B cell (primary cell): ENCODE measurements around the gene ONECUT1. TPM values are rescaled to one million over a fixed set of nuclear protein-coding genes. Genes with fewer than 3 reads are reported as not detected.

Source experiments
- ATAC-seq: fragments of 200-7000 bp; cut with Tn5 transposase; one replicate; pipeline ENCODE4 v1.10.0; 2021; ENCODE audit warnings: low read depth, mild to moderate bottlenecking, moderate number of reproducible peaks, moderate library complexity
- CTCF ChIA-PET: fragments of 350-600 bp; sonication (Branson Sonifier 250); formaldehyde crosslinking; loops from one replicate; lab custom pipeline; 2021; ENCODE audit warnings: antibody characterized with exemption, inconsistent platforms; lab: Charles Lee
- POLR2A ChIA-PET: fragments of 350-600 bp; sonication (Branson Sonifier 250); formaldehyde crosslinking; loops from one replicate; lab custom pipeline; 2021; ENCODE audit warnings: antibody characterized with exemption; lab: Charles Lee
- DNase-seq: peaks from one replicate; pipeline ENCODE4 v3.0.0; 2013
- H2AFZ ChIP-seq: 2 replicates; pipeline ENCODE4 v1.6.1; 2012; ENCODE audit warnings: mild to moderate bottlenecking, low read depth, low read length; ENCODE audit not compliant: insufficient read depth, poor library complexity, severe bottlenecking
- H3K27ac ChIP-seq, 2 donors: 1 replicate in 1 of 2; 2 replicates in 1 of 2; pipeline ENCODE4 v1.5.1; 2012 to 2013; ENCODE audit warnings: low read length in 2 of 2, mild to moderate bottlenecking in 2 of 2, moderate library complexity in 1 of 2
- H3K27me3 ChIP-seq, 4 experiments: fragments of 200-600 bp in 1 of 4; sonication (generic) in 1 of 4; replicated peaks in 1 of 4; 1 replicate in 2 of 4; 2 replicates in 2 of 4; pipeline versions ENCODE4 v1.6.1 to v1.7.0; 2013 to 2016; ENCODE audit warnings: low read length in 3 of 4, mild to moderate bottlenecking in 2 of 4, mixed read lengths in 1 of 4, moderate library complexity in 1 of 4; ENCODE audit not compliant: insufficient read depth in 4 of 4, control insufficient read depth in 3 of 4; ENCODE audit errors: control extremely low read depth in 1 of 4
- H3K36me3 ChIP-seq, 2 experiments: replicated peaks in 1 of 2; 1 replicate in 1 of 2; 2 replicates in 1 of 2; pipeline versions ENCODE4 v1.6.1 to v1.7.1; 2013; ENCODE audit warnings: low read length in 1 of 2; ENCODE audit not compliant: insufficient read depth in 2 of 2, control insufficient read depth in 1 of 2; ENCODE audit errors: control extremely low read depth in 1 of 2, extremely low read depth in 1 of 2
- H3K4me1 ChIP-seq, 2 donors: fragments of 200-600 bp in 1 of 2; sonication (generic) in 1 of 2; 1 replicate in 1 of 2; 2 replicates in 1 of 2; pipeline versions ENCODE4 v1.5.1 to v1.6.1; 2013 to 2017; ENCODE audit warnings: low read length in 2 of 2; ENCODE audit not compliant: control insufficient read depth in 2 of 2, insufficient read depth in 2 of 2
- H3K4me2 ChIP-seq: replicated peaks from 2 replicates; pipeline ENCODE3; 2012; ENCODE audit warnings: mild to moderate bottlenecking, low read depth, low read length; ENCODE audit not compliant: poor library complexity, severe bottlenecking
- H3K4me3 ChIP-seq, 5 experiments: fragments of 200-600 bp in 1 of 5; sonication (generic) in 1 of 5; 1 replicate in 3 of 5; 2 replicates in 2 of 5; pipeline versions ENCODE4 v1.5.1 to v1.7.0; 2011 to 2016; ENCODE audit warnings: low read length in 4 of 5, mild to moderate bottlenecking in 4 of 5, low read depth in 2 of 5, control low read depth in 1 of 5, moderate library complexity in 1 of 5; ENCODE audit not compliant: insufficient read depth in 1 of 5; ENCODE audit errors: control extremely low read depth in 1 of 5, extremely low read depth in 1 of 5
- H3K79me2 ChIP-seq: fragments of 200-600 bp; sonication (generic); one replicate; pipeline ENCODE4 v1.6.0; 2016; ENCODE audit warnings: low read length; ENCODE audit not compliant: control insufficient read depth, insufficient read depth
- H3K9ac ChIP-seq: fragments of 200-600 bp; sonication (generic); 2 replicates; pipeline ENCODE4 v1.6.1; 2017; ENCODE audit warnings: mild to moderate bottlenecking, low read length, moderate library complexity
- H3K9me3 ChIP-seq, 3 donors: one replicate each; pipeline versions ENCODE4 v1.6.1 to v1.7.1; 2013; ENCODE audit warnings: low read length in 2 of 3; ENCODE audit not compliant: control insufficient read depth in 2 of 3, insufficient read depth in 1 of 3; ENCODE audit errors: control extremely low read depth in 1 of 3
- H4K20me1 ChIP-seq: 2 replicates; pipeline ENCODE4 v1.6.0; 2012; ENCODE audit warnings: mild to moderate bottlenecking, low read length; ENCODE audit not compliant: insufficient read depth, control insufficient read depth, poor library complexity, severe bottlenecking
- H3K27ac Mint-ChIP-seq: one replicate; pipeline ENCODE4 v1.8.0; 2021; ENCODE audit warnings: mixed read lengths
- H3K27me3 Mint-ChIP-seq: one replicate; pipeline ENCODE4 v1.8.0; 2021; ENCODE audit warnings: mixed read lengths
- H3K4me1 Mint-ChIP-seq: one replicate; pipeline ENCODE4 v1.8.0; 2021; ENCODE audit warnings: mixed read lengths
- H3K4me3 Mint-ChIP-seq: one replicate; pipeline ENCODE4 v1.8.0; 2021; ENCODE audit warnings: mixed read lengths
- H3K9me3 Mint-ChIP-seq: one replicate; pipeline ENCODE4 v1.8.0; 2022; ENCODE audit warnings: mixed read lengths; ENCODE audit not compliant: insufficient read depth
- EZH2 ChIP-seq: IDR thresholded peaks from 2 replicates; pipeline ENCODE4 v1.6.1; 2012; ENCODE audit warnings: borderline replicate concordance, low read depth, mild to moderate bottlenecking, moderate library complexity, low read length; ENCODE audit not compliant: insufficient read depth, poor library complexity, severe bottlenecking
- WGBS: methylation state at CpG from one replicate; pipeline ENCODE4 v1.1.5; 2013; ENCODE audit warnings: missing lambda C conversion rate; ENCODE audit not compliant: insufficient coverage; 5-methylcytosine and 5-hydroxymethylcytosine counted together
- intact Hi-C: fragments of 100-400 bp; cut with micrococcal nuclease; formaldehyde crosslinking; loops from one replicate; pipeline ENCODE4 v1.10.0; 2022
- polyA plus RNA-seq: library from polyadenylated mRNA; depleted of rRNA; stranded (reverse); fragments of >200 nt; gene quantifications from 2 replicates; pipeline ENCODE4 v1.2.3, GENCODE V29; 2012
- total RNA-seq, 2 donors: library from RNA; stranded (reverse); fragments of 120-200 nt in 1 of 2; gene quantifications; 1 replicate in 1 of 2; 2 replicates in 1 of 2; pipeline versions ENCODE4 v1.2.3 to v1.2.4, GENCODE V29; 2013 to 2022
- TF ChIP-seq, protein P1 (sequence below): fragments of 200-600 bp; IDR thresholded peaks from one replicate; pipeline ENCODE4 v1.8.0; 2022; ENCODE audit warnings: antibody characterized with exemption, mild to moderate bottlenecking

Gene ONECUT1
- total and polyA plus RNA-seq, 2 donors (not counting 1 experiment from before 2014, with no cell fraction given), result not detected

DNA sequence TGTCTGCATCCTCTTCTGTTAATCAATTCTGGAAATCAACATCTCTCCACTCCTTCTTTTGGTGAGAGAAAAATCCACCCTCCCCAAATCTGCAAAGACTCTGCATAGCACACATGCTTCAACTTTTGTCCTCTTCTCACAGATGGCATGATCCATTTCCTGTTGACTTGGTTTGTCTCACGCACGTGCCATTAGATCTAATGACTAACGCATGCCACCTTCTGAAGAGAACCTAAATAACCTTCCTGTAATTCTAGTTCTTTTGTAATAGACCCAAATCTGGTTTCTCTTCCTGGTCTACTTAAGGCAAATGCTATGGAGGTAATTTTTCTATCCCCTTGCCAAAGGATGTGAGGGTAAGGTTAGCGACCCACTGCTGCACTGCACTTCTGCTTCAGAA is 60.0 kb downstream of the ONECUT1 start:
- no peak overlapping the region for H3K9ac ChIP-seq
- H3K9me3 ChIP-seq, result no peaks in the 10 kb centered on the region
- no peaks in the 10 kb centered on the region for H3K79me2 ChIP-seq
- peak overlapping the region; percentile 37 for H3K4me2 ChIP-seq
- ATAC-seq, result peak; percentile 97
- peaks cover 31% of the 10 kb centered on the region for H3K4me1 Mint-ChIP-seq
- peak; percentile 80 for DNase-seq
- ChIA-PET POLR2A (interaction anchor here (0.6 to 2.3 kb wide), 5 partner anchors 20 to 57 kb away, joined by 3 to 37 read pairs (median 5); partner anchors contain the start of gene ATOSA), CTCF (interaction anchor here (0.7 to 7.4 kb wide), 12 partner anchors 47 to 475 kb away, joined by 3 to 94 read pairs (median 6); partner anchors contain the start of gene ATOSA)
- H3K27ac Mint-ChIP-seq, result peak overlapping the region; percentile 91
- no peak overlapping the region for H3K4me3 ChIP-seq
- TF ChIP-seq EZH2, result no peak
- TF ChIP-seq, protein P1, sequence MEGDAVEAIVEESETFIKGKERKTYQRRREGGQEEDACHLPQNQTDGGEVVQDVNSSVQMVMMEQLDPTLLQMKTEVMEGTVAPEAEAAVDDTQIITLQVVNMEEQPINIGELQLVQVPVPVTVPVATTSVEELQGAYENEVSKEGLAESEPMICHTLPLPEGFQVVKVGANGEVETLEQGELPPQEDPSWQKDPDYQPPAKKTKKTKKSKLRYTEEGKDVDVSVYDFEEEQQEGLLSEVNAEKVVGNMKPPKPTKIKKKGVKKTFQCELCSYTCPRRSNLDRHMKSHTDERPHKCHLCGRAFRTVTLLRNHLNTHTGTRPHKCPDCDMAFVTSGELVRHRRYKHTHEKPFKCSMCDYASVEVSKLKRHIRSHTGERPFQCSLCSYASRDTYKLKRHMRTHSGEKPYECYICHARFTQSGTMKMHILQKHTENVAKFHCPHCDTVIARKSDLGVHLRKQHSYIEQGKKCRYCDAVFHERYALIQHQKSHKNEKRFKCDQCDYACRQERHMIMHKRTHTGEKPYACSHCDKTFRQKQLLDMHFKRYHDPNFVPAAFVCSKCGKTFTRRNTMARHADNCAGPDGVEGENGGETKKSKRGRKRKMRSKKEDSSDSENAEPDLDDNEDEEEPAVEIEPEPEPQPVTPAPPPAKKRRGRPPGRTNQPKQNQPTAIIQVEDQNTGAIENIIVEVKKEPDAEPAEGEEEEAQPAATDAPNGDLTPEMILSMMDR, result peak; percentile 49
- no peaks in the 10 kb centered on the region for H3K9me3 Mint-ChIP-seq
- peaks cover 26 to 31% of the 10 kb centered on the region in 2 donors for H3K4me1 ChIP-seq
- H4K20me1 ChIP-seq, result no peaks in the 10 kb centered on the region
- H3K36me3 ChIP-seq, result no peaks in the 10 kb centered on the region
- H3K4me3 Mint-ChIP-seq, result peak overlapping the region; percentile 64
- 60% methylated on average over 1 of the region's 4 CpGs for WGBS
- intact Hi-C loops, result loop anchor here (1.0 to 5.0 kb wide), 7 partner anchors 21 to 547 kb away; partner anchors contain the start of gene ARPP19
- H3K27me3 ChIP-seq, result no peaks in the 10 kb centered on the region
- H3K27ac ChIP-seq, result peak overlapping the region; percentile 46 to 60
- H2AFZ ChIP-seq, result peak overlapping the region; percentile 66
- H3K27me3 Mint-ChIP-seq, result no peaks in the 10 kb centered on the region

DNA sequence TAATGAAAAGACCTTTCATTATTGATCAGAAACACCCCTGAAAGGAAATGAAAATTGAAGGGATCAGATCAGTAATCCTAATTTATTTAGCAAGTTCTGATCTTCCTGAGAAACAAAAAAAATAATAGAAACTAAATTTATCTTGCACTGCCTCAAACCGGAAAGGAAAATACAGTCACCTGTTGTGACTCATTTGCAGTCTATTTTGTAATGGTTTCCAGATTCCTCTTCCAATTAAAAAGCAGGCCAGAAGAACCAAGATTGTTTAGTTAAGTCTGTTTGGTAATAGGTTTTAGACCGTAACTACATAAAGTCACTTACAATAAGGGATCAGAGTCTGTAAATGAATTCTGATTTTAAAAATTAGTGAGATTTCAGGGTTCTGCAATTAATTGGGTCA is 61.2 kb downstream of the ONECUT1 start:
- H3K9me3 ChIP-seq, result no peaks in the 10 kb centered on the region
- no peak overlapping the region for H2AFZ ChIP-seq
- ChIA-PET POLR2A (interaction anchor here (1.0 to 2.3 kb wide), 3 partner anchors 45 to 52 kb away, joined by 3 to 37 read pairs (median 5); partner anchors contain the start of gene ATOSA), CTCF (interaction anchor here (0.8 to 7.4 kb wide), 7 partner anchors 46 to 467 kb away, joined by 4 to 94 read pairs (median 6); partner anchors contain the start of gene ATOSA)
- DNase-seq (no peak), ATAC-seq (no peak)
- no peak overlapping the region for H3K4me3 ChIP-seq
- Mint-ChIP-seq H3K9me3 (no peaks in the 10 kb centered on the region), H3K27me3 (no peaks in the 10 kb centered on the region), H3K27ac (no peak overlapping the region), H3K4me3 (no peak overlapping the region), H3K4me1 (peaks cover 31% of the 10 kb centered on the region)
- H3K9ac ChIP-seq, result no peak overlapping the region
- H3K79me2 ChIP-seq, result no peaks in the 10 kb centered on the region
- H3K27me3 ChIP-seq, result no peaks in the 10 kb centered on the region
- intact Hi-C loops, result no loop called here
- H3K27ac ChIP-seq, result no peak overlapping the region
- H3K4me2 ChIP-seq, result no peak overlapping the region
- no peaks in the 10 kb centered on the region for H4K20me1 ChIP-seq
- no CpG with 5 or more reads among the region's 2 CpGs for WGBS
- TF ChIP-seq, protein P1, result no peak
- no peak for TF ChIP-seq EZH2
- no peaks in the 10 kb centered on the region for H3K36me3 ChIP-seq
- peaks cover 26 to 30% of the 10 kb centered on the region in 2 donors for H3K4me1 ChIP-seq
